Stimulated activated CD8-positive, alpha-beta memory T cell treated with anti-CD3 and anti-CD28 coated beads, Interleukin-7, amount 100 ng/mL, for 4 hours (primary cell): ENCODE data around the gene FDXR.

ENCODE experiments used
- DNase-seq, 2 donors: peaks; one replicate each; pipeline ENCODE4 v3.0.0-alpha.2; 2020; ENCODE audit warnings: low read depth in 2 of 2

Gene FDXR

DNA sequence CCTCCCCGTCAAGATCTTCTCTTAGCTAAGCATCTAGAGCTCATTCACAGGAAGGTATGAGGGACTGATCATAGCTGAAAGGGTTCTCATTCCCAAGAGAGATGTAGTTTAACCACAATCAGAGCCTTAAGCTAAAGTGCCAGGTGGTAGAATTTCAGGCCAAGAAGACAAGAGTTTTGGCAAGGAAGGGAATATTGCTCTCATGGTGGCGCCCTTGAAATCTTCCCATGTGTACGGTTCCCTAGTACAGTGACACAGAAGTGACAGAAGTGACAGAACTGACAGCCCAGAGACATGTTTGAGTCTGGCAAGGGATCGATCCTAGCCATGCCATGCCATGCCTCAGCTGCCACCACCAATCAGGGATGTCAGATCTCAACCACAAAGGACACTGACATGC lies 15.6 kb downstream of the FDXR start:
- no peak for DNase-seq

DNA sequence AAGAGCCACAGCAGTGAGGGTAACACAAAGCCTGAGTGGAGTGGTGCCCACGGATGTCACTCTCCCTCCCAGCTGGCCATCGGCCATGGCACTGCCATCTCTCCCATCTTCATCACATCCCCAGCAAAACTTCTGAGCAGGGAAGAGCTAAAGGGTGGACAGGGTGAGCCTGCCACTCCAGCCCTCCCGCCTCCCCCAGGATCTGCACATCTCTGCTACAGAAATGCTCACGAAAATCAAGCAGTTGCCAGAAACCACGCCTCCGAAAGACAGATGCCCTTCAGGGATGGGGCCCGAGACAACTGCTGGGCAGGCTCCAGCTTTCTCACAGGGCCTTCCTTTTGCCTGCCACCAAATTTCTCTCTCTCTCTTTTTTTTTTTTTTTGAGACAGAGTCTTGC lies 16.7 kb downstream of the FDXR start:
- no peak for DNase-seq

DNA sequence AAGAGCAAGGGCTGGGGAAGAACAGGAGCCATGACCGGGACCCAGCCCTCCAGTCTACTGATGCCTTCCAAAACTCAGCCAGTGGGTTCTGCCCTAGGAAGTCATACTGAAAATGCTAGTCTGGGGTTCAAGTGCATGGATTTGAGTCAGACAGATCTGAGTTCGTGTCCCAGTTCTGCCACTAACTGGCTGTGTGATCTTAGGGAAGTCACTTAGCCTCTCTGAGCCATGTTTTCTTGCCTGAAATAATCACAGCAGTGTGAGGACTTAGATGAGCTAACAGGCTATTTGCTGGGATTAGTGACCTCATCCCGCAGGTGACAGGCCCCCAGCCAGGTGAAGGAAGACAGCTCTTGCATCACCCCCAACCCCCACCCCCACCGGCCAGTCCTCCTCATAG lies 17.5 kb downstream of the FDXR start:
- DNase-seq, result no peak

DNA sequence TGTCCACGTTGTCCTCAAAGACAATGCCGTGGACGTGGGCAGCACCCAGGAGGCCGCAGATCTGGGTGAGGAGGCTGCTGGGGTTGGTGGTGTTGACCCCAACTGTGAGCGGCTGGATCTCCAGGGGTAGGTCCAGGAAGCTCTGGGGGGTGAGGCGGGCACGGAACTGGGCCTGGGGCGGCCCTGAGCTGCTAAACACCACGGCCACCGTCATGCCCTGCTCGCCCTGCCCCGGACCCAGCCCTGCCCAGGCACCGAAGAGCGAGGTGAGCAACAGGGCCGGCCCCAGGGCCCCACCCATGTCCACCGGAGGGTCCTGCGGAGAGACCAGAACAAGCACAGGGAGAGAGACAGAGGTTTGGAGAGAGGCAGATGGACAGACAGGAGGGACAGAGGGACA lies 18.0 kb downstream of the FDXR start:
- DNase-seq, result no peak

DNA sequence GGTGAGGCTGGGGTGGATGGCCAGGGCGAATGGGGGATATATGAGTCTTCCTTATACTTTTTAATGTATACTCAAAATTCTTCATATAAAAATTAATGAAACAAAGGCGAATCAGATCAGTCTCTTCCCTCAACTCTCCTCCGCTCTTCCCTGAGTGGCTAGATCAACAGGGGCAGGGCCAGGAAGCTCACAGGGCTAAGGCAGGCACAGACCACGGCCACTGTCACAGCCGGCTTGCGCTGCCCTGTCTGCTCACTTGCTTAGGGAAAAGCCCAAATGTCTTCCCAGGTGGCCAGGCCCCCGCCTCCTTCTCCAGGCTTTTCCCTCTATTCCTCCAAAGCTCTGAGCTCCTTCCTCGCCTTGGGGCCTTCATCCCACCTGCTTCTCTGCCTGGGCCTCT lies 19.1 kb downstream of the FDXR start:
- DNase-seq, result no peak

DNA sequence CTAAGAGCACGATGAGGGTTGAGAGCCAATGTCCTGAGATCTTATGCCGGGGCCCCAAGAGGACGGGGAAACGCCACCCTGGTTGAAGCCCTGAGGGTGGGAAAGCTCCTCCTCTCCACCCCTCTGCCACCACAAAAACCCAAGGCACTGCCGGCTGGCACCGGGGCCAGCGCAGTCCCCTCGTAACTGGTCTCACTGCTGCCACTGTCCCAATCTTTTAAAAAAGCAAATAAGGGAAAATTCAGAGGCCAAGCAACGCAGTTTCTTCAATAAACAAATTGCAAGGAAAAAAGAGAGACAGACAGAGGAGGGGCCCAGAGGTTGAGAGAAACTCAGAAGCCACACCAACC lies 19.8 kb downstream of the FDXR start:
- DNase-seq, result no peak

DNA sequence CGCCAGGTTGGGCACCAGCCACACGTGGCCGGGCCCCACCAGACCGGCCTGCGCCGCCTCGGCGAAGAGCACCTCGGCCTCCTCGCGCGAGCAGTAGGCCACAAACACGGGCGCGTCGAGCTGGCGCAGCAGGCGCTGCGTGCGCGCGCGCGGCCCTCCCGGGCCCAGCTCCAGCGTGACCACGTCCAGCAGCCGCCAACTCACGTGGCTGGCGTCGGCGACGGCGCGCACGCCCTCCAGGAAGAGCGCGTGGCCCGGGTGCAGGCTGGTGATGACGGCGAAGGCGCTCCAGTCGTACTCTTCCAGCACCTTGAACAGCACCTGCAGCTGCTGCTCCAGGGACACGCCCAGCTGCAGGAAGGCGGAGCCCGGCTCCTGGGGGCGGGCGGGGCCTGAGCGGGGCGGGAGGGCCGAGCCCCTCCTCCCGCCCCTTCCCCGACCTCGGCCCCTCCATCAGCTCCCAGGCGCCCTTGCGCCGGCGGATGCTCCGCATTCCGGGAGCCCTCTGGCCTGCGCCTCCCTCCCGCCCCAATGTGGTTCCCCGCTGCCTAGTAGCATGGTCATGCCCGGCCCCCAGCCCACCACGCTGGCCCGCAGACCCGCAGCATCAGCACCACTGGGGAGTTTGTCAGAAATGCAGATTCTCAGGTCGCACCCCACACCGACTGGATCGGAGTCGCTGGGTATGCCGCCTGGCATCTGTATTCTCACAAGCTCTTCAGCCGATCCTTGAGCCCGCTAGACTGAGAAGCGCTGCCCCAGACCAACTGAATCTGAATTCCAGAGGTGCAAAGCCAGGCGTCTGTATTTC lies 20.4 kb downstream of the FDXR start:
- DNase-seq, result no peak

DNA sequence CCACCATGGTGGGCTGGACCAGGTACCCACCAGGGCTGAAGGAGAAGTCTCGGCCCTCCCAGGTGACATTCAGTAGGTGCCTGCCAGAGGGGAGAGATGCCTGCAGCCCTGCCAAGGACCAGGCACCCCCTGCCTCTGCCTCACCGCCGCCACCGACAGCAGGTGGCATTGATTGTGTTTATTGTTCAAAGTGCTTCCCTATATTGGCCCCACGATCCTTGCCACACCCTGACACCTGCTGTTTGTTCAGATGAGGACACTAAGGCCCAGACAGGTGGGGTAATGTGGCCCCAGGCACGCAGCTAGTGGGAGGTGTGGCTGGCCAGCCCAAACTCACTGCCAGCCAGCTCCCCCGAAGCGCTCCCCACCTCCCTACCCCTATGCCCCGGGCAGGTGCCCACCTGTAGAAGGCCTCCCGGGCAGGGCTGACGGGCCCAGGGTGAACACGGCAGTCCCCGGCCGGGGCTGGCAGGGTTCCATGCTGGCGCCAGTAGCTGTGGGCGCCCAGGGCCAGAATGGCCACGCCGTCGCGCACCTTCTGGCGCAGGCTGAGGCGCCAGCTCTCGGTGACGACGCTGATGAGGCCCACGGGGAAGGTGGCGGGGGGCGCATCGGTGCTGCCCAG lies 21.1 kb downstream of the FDXR start:
- no peak for DNase-seq

DNA sequence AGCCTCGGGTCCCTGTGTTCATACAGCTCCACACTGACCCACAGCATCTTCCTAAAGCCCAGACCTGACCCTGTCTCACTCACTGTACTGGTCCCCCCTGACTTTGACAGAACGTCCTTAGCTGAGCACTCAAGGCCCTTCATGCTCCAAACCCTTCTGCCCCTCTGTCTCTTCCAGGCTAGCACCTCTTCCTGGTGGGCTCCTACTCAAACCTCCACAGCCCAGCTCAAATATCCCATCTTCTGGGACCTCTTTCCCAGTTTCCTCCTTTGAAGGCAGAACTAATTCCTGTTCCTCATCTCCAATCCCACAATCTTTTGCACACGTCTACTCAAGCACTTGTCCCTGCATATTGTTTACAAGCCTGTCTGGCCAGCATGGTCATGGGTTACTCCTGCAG lies 21.9 kb downstream of the FDXR start:
- no peak for DNase-seq

DNA sequence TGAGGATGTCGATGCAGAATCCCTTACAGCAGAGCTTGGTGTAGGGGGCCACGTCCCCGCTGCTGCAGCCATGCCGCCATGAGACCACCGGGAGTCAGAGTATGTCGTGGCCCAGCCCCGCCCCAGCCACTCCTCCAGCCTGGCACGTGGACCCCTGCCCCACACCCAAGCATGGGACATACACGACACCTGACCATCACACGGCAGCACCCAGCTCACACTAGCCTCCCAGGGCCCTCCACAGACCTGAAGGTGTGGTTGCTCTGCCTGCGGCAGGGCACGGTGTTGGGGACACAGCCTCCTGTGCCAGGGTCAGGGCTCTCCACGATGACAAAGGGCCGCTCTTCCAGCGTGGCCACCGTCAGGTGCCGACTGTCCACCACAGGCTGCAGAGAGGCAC lies 22.5 kb downstream of the FDXR start:
- no peak for DNase-seq

DNA sequence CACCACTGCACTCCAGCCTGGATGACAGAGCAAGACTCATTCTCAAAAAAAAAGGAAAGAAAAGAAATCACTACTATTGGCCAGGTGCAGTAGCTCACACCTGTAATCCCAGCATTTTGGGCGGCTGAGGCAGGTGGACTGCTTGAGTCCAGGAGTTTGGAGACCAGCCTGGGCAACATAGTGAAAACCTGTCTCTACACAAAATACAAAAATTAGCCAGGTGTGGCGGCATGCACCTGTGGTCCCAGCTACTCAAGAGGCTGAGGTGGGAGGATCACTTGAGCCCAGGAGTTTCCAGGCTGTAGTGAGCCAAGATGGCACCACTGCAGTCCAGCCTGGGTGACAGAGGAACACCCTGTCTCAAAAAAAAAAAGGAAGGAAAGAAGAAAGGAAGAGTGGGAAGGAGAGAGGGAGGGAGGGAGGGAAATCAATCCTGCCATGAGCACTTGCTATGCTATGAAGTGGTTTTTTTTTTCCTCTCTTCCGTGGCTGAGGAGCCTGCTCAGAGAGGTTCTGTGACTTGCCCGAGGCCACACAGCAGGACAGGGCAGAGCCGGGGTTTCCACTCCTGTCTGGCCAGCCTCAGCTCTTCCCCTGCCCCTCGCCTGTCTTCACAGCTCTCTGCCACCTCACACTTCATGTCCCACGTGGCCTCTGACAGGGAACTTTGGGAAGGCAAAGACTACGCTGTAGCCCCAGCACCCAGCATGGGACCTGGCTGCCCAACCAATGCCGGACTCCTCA lies 24.0 kb downstream of the FDXR start:
- DNase-seq, result no peak

DNA sequence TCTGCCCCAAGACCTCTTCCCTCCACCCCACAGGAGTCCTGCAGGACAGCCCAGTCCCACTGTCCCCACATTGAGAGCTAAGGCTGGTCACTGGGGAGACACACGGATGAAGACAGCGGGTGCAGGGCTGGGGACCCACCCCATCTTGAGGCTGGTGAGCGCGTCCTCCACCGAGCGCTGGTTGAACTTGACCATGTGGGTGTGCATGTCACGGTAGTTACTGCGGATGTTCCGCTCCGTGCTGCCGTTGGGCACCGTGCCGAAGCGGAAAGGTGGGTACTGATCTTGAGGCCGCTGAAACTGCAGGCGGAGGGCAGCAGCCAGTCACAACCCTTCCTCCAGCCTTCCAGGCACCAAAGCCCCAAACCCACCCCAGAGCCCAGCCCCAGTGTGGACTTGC lies 26.2 kb downstream of the FDXR start:
- DNase-seq, result no peak

DNA sequence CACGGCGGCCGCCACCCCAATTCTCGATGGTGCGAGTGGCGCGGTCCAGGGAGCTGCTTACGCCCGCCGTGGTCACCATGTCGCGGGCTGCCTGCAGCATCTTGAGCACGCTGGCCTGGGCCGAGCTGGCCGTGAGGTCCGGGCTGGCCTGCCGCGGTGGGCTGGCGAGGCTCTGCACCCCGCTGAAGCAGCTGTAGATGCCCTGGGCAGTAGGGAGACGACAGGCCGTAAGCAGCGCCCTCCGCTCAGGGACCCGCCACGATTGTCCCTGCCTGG lies 29.5 kb downstream of the FDXR start:
- DNase-seq, result no peak

DNA sequence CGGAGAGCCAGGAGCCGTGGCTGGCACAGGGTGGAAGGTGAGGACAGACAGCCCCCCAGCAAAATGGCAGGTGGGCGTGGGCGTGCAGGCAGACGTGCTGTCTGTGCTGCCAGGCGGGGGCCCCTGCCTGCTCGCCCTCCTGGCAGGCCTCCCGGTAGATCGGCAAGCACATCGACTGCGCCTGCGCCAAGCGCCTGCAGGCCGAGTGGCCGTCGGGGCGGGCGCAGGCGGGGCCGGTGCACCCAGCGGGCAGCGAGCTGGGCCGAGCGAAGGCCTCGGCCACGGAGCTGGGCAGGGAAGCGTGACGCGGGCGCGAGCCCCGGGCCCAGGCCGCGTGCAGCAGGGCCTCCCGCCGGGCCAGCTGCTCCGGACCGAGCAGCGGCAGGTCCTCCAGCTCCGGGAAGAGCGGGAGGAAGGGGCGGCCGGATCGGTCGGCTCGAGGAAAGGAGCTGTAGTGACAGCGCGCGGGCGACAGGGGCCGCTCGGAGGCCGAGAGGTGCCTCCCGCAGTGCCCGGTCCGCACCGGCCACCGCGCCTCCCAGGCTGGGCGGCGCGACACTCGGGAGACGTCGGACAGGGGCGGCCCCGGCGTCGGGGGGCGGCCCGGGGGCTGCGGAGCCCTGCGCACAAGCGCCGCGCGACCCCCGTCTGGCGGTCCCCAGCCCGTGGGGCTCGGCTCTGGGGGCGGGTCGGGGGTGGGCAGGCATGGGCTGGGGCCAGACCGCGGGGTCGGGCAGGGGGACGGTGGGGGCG lies 30.0 kb downstream of the FDXR start:
- DNase-seq, result no peak

DNA sequence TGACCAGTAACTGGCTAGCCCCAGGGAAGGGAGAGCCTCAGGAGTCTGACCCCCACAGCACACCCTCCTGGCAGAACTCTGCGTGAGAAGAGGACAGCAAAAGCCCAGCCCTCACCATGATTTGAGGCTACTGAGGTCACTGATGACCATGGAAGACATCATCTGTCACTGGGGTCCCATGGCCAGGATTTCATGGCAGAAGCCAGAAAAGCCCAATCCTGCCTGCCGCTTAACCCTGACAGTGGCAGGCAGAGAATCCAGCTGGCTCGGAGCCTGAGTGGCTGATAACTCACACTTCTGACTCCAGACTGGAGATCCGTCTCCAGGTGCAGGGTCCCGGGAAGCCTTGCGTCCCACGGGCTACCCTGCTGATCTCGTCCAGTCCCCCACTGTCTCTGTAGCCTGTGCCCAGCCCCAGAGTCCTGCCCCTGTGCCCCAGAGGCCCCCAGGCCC lies 30.6 kb downstream of the FDXR start:
- DNase-seq, result no peak

DNA sequence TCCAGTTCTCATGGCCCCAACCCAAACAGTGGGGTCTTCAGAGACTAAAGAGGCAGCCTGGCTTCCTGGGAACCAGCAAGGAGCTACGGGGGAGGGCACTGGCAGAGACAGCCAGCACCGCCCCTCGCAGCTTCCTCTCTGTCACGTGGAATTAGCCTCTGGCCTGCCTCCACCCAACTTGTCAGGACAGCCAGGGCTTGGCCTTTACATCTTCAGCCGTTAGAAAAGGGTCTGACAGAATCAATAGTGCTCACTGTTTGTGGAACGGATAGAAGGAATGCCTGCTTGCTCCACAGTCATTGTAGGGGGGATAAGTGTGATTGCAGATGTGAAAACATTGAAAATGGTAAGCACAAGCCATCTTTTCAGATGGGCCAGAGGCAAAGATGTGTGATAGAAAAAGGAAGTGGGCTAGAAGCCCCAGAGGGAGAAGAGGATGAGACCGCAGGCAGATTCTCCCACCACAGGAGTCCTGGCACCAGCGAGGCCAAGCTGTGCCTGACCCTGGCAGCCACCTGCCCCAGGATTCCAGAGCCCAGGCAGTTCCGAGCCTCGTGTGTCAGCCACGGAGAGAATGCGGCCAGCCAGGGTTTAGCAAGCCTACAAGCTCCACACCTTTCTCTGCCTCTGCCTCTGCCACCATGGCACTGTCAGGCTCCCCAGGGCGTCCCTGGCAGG lies 31.7 kb downstream of the FDXR start:
- DNase-seq, result no peak

DNA sequence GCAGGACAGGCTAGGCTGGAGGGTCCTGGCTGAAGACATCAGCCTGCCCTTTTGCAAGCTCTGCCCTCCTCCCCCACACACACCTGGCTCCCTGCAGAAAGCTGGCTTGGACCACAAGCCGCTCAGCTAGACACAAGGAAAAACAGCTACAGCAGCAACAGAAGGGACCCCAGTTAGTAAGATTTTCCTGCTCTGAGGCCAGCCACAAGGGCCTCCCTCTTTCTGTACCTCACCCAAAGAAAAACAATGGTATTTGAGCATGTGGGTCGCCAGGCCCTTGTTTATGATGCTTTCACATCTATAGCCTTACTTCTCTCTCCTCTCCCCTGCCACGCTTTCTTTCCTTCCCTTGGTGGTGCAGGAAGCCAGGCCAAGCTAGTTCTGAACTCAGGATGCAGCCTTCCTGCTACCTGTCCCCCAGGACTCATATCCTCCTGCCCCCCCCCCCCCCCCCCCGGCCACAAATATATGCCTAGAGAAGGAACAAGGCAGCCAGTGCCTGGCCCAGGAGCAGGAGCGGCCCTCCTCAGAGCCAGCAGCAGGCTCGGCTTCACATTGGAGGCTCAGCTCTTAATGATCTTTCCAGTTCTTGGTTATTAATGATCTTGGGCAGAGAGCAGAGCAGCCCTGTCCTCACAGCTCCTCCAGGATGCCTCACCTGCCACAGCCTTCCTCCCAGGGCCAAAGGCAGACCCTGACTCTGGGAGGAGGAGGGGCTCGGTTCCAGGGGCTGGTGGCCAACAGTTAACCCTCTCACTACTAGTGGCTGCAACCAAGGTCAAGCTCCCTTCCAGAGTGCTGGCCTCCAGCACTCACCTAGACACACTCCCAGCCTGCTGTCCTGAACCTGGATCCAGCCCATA lies 32.6 kb downstream of the FDXR start:
- DNase-seq, result no peak

DNA sequence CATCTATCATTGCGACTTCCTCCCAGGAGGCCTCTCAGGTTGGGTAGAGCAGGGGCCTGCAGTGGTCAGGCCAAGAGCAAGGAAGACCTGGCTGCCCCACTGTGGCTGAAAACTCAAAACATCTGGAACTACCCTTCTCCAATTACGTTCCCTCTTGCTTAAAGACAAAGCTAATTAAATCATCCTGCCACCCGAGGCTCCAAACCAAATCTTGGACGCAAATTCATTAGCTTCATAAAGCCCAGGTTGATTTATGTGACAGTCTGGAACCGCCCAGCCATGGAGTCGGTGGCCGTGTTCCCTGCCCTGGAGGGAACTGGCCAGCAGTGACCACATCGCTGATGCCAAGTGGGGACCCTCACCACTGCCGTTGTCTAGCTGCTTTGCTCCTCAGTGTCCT lies 34.5 kb downstream of the FDXR start:
- no peak for DNase-seq

DNA sequence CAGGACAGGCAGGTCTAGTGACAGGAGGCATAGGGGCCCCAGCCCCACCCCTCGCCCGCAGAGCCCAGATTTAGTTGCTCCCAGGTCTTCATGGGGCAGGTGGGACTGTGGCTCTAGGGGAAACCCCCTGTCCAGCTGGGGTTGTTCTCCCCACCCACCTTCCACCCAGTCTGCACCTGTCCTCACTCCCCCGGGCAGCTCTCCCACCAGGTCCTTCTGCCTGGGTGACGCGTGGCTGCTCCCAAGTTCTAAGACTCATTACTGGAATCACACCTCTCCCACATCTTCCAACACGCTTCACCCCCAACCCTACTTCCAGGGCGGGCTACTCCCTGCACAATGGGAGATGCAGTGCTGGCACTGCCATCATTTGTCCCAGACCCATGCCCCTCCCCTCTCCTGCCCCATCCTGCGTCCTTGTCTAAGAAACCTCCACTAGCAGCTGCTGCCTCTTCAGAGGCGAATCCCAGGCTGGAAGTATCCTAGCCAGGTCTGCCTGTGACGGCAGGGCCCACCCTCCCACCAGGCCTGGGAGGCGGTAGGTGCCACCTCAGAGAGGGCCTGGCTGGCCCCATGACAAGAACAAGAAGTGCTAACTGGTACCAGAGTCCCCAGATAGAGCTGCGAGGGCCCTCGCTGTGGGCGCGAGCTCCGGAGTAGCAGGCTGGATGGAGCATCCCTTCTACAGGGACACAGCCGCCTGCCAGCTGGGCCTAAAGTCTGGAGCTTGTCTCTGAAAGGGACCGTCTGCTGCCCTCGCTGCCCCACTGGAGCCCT lies 35.9 kb downstream of the FDXR start:
- no peak for DNase-seq

DNA sequence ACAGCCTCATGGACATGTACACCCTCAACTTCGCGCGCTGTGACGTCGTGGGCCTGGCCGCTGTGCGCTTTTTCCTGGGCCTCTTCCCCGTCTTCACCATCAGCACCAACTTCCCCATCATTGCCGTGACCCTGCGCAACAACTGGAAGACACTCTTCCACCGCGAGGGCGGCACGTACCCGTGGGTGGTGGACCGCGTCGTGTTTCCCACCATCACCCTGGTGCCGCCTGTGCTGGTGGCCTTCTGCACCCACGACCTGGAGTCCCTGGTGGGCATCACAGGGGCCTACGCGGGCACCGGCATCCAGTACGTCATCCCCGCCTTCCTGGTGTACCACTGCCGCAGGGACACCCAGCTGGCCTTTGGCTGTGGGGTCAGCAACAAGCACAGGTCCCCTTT lies 36.6 kb downstream of the FDXR start:
- DNase-seq, result no peak
